Glutamatergic neuron (in vitro differentiated cells): ENCODE measurements around the gene GJB3. TPM values are rescaled to one million over a fixed set of nuclear protein-coding genes. Genes with fewer than 3 reads are reported as not detected.

Experiments
- DNase-seq: peaks from one replicate; pipeline ENCODE4 v3.0.0; 2022
- H3K27ac Mint-ChIP-seq: one replicate; pipeline ENCODE4 v1.8.0; 2020; ENCODE audit warnings: mild to moderate bottlenecking, mixed read lengths, inconsistent platforms; ENCODE audit not compliant: unreplicated experiment
- H3K27me3 Mint-ChIP-seq: one replicate; pipeline ENCODE4 v1.8.0; 2020; ENCODE audit warnings: mild to moderate bottlenecking, moderate library complexity, mixed read lengths, inconsistent platforms; ENCODE audit not compliant: unreplicated experiment
- H3K36me3 Mint-ChIP-seq: one replicate; pipeline ENCODE4 v1.8.0; 2020; ENCODE audit warnings: mild to moderate bottlenecking, mixed read lengths, inconsistent platforms; ENCODE audit not compliant: unreplicated experiment
- H3K4me1 Mint-ChIP-seq: one replicate; pipeline ENCODE4 v1.8.0; 2020; ENCODE audit warnings: mild to moderate bottlenecking, low read depth, mixed read lengths, inconsistent platforms; ENCODE audit not compliant: unreplicated experiment
- H3K4me3 Mint-ChIP-seq: one replicate; pipeline ENCODE4 v1.8.0; 2020; ENCODE audit warnings: mild to moderate bottlenecking, mixed read lengths, inconsistent platforms; ENCODE audit not compliant: unreplicated experiment
- H3K9me3 Mint-ChIP-seq: one replicate; pipeline ENCODE4 v1.8.0; 2020; ENCODE audit warnings: mild to moderate bottlenecking, moderate library complexity, mixed read lengths, inconsistent platforms; ENCODE audit not compliant: unreplicated experiment
- total RNA-seq: library from RNA; stranded (reverse); fragmentation: NEBNext Ultra II Directional; extraction: Animal tissue kit (Norgen Biotek cat#: 25700); gene quantifications from one replicate; pipeline ENCODE4 v1.2.1, GENCODE V29; 2021; ENCODE audit not compliant: unreplicated experiment
- TF ChIP-seq, protein P1 (sequence below): fragments of 200-600 bp; sonication (generic); IDR thresholded peaks from one replicate; pipeline ENCODE4 v1.5.0; 2021; ENCODE audit not compliant: partially characterized antibody, unreplicated experiment

The GJB3 gene
- total RNA-seq, 1 donor from 2014 or later: not detected

DNA sequence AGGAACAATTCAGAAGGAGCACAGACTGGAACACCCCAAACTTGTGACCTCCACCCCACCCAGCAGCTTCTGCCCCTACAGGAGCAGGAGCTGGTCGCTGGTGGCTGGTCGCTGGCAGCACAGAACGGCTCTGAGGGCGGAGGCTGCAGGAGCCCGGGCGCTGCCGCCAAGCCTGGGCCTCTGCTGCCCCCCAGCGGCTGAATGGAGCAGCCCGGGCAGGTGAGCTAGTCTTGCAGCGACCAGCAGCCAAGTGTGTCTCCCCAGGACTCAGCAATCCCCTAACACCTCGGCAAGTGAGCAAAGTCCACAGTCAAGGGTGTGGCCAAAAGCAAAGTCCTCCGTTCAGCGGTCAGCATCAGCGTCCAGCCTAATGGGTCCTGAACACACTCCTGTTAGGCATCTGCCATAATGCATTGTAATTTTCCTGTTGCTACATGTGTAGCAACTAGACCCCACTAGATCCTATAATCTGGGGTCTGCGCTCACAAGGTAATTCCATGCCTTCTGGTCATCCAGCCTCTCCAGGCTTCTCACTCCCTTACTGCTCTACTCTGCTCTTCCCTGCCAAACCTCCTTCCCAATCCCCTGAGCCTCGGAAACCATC lies 38.2 kb upstream of the GJB3 start:
- peak; percentile 96 for DNase-seq
- TF ChIP-seq, protein P1, sequence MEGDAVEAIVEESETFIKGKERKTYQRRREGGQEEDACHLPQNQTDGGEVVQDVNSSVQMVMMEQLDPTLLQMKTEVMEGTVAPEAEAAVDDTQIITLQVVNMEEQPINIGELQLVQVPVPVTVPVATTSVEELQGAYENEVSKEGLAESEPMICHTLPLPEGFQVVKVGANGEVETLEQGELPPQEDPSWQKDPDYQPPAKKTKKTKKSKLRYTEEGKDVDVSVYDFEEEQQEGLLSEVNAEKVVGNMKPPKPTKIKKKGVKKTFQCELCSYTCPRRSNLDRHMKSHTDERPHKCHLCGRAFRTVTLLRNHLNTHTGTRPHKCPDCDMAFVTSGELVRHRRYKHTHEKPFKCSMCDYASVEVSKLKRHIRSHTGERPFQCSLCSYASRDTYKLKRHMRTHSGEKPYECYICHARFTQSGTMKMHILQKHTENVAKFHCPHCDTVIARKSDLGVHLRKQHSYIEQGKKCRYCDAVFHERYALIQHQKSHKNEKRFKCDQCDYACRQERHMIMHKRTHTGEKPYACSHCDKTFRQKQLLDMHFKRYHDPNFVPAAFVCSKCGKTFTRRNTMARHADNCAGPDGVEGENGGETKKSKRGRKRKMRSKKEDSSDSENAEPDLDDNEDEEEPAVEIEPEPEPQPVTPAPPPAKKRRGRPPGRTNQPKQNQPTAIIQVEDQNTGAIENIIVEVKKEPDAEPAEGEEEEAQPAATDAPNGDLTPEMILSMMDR: peak; percentile 94
- Mint-ChIP-seq H3K4me3 (no peak overlapping the region), H3K27me3 (peaks cover 6% of the 10 kb centered on the region), H3K27ac (no peak overlapping the region), H3K9me3 (peaks cover 4% of the 10 kb centered on the region), H3K36me3 (no peaks in the 10 kb centered on the region), H3K4me1 (no peaks in the 10 kb centered on the region)

DNA sequence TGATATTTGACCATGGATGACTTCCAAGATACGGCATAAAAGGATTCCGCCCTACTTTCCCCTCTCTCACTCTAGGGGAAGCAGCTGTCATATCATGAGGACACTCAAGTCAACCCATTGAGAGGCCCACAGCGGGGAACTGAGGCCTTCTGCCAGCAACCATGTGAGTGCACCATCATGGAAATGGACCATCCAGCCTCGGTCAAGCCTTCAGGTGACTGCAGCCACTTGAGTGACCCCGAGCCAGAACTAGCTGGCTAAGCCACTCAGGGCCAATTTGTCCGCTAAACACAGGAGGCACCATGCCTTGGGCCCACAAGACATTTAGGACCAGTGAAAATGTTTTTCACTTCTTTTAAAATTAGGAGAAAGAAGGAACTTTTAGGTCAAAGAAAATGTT lies 37.2 kb upstream of the GJB3 start:
- no peak overlapping the region for H3K4me3 Mint-ChIP-seq
- TF ChIP-seq, protein P1: no peak
- H3K27me3 Mint-ChIP-seq: peaks cover 6% of the 10 kb centered on the region
- H3K36me3 Mint-ChIP-seq: no peaks in the 10 kb centered on the region
- DNase-seq: no peak
- H3K9me3 Mint-ChIP-seq: no peaks in the 10 kb centered on the region
- no peak overlapping the region for H3K27ac Mint-ChIP-seq
- H3K4me1 Mint-ChIP-seq: no peaks in the 10 kb centered on the region

DNA sequence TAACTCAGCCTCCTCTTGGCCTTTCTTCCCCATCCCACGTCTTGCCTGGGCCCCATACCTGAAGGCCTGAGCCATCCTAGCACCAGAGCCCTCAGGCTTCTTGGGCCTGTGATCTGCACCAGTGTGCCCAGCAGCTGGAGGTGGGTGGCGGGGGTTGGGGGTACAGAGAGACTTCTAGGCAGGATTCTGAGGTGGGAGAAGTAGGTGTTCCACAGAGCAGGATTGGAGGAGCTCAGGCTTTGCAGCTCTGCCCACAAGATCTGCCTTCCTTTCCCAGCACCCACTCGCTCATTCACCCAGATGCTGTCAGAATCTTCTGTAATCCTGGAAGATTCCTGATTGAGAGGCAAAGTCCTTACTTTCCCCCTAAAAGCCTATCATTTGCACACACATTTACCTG lies 36.2 kb upstream of the GJB3 start:
- H3K4me3 Mint-ChIP-seq: no peak overlapping the region
- no peak overlapping the region for H3K27ac Mint-ChIP-seq
- no peaks in the 10 kb centered on the region for H3K4me1 Mint-ChIP-seq
- H3K36me3 Mint-ChIP-seq: no peaks in the 10 kb centered on the region
- peaks cover 6% of the 10 kb centered on the region for H3K27me3 Mint-ChIP-seq
- H3K9me3 Mint-ChIP-seq: no peaks in the 10 kb centered on the region
- no peak for DNase-seq
- TF ChIP-seq, protein P1: no peak

DNA sequence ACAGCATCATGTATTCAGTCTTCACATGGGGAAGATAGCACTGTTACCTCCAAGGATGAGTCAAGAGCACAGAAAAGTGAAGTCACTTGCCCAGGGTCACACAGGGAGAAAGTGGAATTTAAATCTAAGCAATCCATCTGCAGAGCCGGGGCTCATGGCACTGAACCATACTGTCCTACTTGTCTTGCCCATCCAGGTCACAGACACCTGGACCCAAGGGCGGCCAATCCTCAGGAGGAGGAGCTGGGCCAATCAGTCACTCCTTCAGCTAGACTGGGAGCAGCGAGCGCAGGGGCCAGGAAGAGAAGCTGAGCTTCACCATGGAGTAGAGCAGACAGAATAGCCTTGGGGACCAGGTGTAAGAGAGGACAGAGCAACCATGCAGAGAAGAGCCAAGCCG lies 35.3 kb upstream of the GJB3 start:
- TF ChIP-seq, protein P1: no peak
- H3K36me3 Mint-ChIP-seq: no peaks in the 10 kb centered on the region
- no peaks in the 10 kb centered on the region for H3K4me1 Mint-ChIP-seq
- DNase-seq: no peak
- no peaks in the 10 kb centered on the region for H3K9me3 Mint-ChIP-seq
- H3K27me3 Mint-ChIP-seq: peaks cover 2% of the 10 kb centered on the region
- no peak overlapping the region for H3K27ac Mint-ChIP-seq
- H3K4me3 Mint-ChIP-seq: no peak overlapping the region

DNA sequence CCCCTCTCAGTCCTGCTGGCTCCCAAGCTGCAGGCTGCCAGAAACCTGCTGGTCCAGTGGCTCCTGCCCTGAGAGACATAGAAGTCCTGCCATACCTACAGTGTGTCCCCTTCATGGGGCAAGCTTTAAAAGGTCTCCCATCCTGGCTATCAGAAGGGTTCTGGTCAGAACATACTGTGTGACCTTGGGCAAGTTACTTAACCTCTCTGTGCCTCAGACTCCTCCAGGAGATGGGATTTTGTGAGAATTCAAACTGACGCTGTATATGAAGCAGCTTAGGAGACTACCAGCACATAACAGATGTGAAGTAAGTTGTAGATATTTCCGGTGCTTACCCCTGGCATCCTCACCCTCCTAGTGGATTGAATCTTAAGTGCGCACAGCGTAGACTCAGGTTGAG lies 34.9 kb upstream of the GJB3 start:
- no peak overlapping the region for H3K27ac Mint-ChIP-seq
- H3K4me3 Mint-ChIP-seq: no peak overlapping the region
- peaks cover 2% of the 10 kb centered on the region for H3K27me3 Mint-ChIP-seq
- H3K36me3 Mint-ChIP-seq: no peaks in the 10 kb centered on the region
- no peaks in the 10 kb centered on the region for H3K4me1 Mint-ChIP-seq
- TF ChIP-seq, protein P1: no peak
- no peaks in the 10 kb centered on the region for H3K9me3 Mint-ChIP-seq
- DNase-seq: no peak
